Prostate gland (tissue), 2 donors: ENCODE data around the gene KIR2DL1. TPM values are rescaled to one million over a fixed set of nuclear protein-coding genes. Genes with fewer than 3 reads are reported as not detected.
"Not testable (repeated sequence)": the region's sequence is repeated elsewhere in the genome, so short reads cannot be mapped to it uniquely, and the experiment has no call there.

Experiments
- DNase-seq: peaks from one replicate; pipeline ENCODE4 v3.0.0-alpha.2; 2019; ENCODE audit warnings: low spot score
- H3K27ac ChIP-seq, 2 donors: fragments of 200-600 bp; sonication (generic); 2 replicates each; pipeline ENCODE4 v1.5.1; 2017 to 2019
- H3K27me3 ChIP-seq: fragments of 200-600 bp; sonication (generic); replicated peaks from 2 replicates; pipeline ENCODE4 v1.5.1; 2019; ENCODE audit not compliant: insufficient read depth
- H3K36me3 ChIP-seq, 2 donors: fragments of 200-600 bp; sonication (generic); 1 replicate in 1 of 2; 2 replicates in 1 of 2; pipeline versions ENCODE4 v1.5.1 to v1.8.1; 2017 to 2019
- H3K4me1 ChIP-seq: fragments of 200-600 bp; sonication (generic); replicated peaks from 2 replicates; pipeline ENCODE4 v1.5.1; 2019
- H3K4me3 ChIP-seq, 2 donors: fragments of 200-600 bp; sonication (generic); 2 replicates each; pipeline ENCODE4 v1.5.1; 2017 to 2019
- H3K9me3 ChIP-seq: fragments of 200-600 bp; sonication (generic); 2 replicates; pipeline ENCODE4 v1.5.1; 2017
- WGBS: methylation state at CpG from one replicate; pipeline ENCODE4 v1.1.5; 2018; 5-methylcytosine and 5-hydroxymethylcytosine counted together
- intact Hi-C: fragments of 100-400 bp; cut with DNase I; formaldehyde crosslinking; loops from one replicate; pipeline ENCODE4 v1.14.2; 2022
- total RNA-seq, 2 donors: library from RNA; depleted of rRNA; stranded (reverse); fragments of >200 nt; gene quantifications; one replicate each; pipeline ENCODE4 v1.1.0, GENCODE V29; 2016

KIR2DL1 gene
- total RNA-seq, 2 donors from 2014 or later = not detected

GRCh38 chr19:54771018-54771960, 1.7 kb downstream of the KIR2DL1 start:
- H3K27ac ChIP-seq, intact Hi-C loops, DNase-seq, H3K27me3 ChIP-seq, H3K9me3 ChIP-seq, H3K4me3 ChIP-seq, H3K4me1 ChIP-seq, H3K36me3 ChIP-seq: not testable (repeated sequence)
- WGBS = 76% methylated on average over 14 of the region's 15 CpGs

GRCh38 chr19:54772666-54773065, 3.1 kb downstream of the KIR2DL1 start:
- DNase-seq, H3K4me3 ChIP-seq, H3K27me3 ChIP-seq, H3K4me1 ChIP-seq, H3K9me3 ChIP-seq, H3K27ac ChIP-seq, H3K36me3 ChIP-seq, intact Hi-C loops: not testable (repeated sequence)
- WGBS = 51% methylated on average over 2 of the region's 2 CpGs

DNA sequence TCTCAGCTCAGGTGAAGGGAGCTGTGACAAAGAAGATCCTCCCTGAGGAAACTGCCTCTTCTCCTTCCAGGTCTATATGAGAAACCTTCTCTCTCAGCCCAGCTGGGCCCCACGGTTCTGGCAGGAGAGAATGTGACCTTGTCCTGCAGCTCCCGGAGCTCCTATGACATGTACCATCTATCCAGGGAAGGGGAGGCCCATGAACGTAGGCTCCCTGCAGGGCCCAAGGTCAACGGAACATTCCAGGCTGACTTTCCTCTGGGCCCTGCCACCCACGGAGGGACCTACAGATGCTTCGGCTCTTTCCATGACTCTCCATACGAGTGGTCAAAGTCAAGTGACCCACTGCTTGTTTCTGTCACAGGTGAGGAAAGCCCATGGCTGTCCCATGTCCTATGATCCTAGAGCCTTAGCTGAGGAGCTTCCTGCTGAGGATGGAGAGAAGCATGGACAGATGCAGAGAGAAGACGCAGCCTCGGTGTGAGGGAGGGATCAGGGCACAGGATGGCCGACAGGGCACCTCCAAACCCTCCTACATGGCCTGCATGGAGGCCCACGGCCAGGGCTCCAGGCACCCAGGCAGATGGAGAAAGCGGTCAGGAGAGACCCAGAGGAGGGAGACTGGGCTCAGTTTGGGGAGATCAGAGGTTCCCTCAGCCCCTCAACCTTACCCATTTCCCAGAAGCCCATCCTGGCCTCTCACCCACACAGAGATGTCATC, 5.7 kb downstream of the KIR2DL1 start:
- DNase-seq, H3K27me3 ChIP-seq, intact Hi-C loops, H3K27ac ChIP-seq, H3K36me3 ChIP-seq, H3K4me3 ChIP-seq, H3K4me1 ChIP-seq, H3K9me3 ChIP-seq: not testable (repeated sequence)
- WGBS = 84% methylated on average over 12 of the region's 12 CpGs

DNA sequence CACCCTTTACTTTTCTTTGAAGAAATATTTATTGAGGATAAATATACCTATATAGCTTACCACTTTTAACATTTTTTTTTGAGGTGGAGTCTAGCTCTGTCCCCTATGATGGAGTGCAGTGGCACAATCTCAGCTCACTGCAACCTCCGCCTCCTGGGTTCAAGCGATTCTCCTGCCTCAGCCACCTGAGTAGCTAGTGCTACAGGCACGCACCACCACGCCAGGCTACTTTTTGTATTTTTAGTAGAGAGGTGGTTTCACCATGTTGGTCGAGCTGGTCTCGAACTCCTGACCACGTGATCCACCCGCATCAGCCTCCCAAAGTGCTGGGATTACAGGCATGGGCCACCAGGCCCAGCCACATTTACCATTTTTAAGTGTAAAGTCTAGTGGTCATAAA, 6.2 kb downstream of the KIR2DL1 start:
- H3K27me3 ChIP-seq, DNase-seq, H3K4me3 ChIP-seq, H3K36me3 ChIP-seq, H3K9me3 ChIP-seq, H3K27ac ChIP-seq, intact Hi-C loops, H3K4me1 ChIP-seq: not testable (repeated sequence)
- WGBS = 86% methylated on average over 8 of the region's 8 CpGs

- H3K27ac ChIP-seq, H3K4me1 ChIP-seq, H3K27me3 ChIP-seq, H3K9me3 ChIP-seq, DNase-seq, H3K36me3 ChIP-seq, H3K4me3 ChIP-seq, intact Hi-C loops: not testable (repeated sequence)
- WGBS = 67% methylated on average over 4 of the region's 4 CpGs
Observed at GRCh38 chr19:54777851-54778250, 8.3 kb downstream of the KIR2DL1 start.

- H3K9me3 ChIP-seq, H3K27ac ChIP-seq, H3K36me3 ChIP-seq, DNase-seq, H3K4me1 ChIP-seq, H3K4me3 ChIP-seq, H3K27me3 ChIP-seq, intact Hi-C loops: not testable (repeated sequence)
- 84% methylated on average over 7 of the region's 7 CpGs for WGBS
Observed at GRCh38 chr19:54778896-54779295, 9.3 kb downstream of the KIR2DL1 start.

- H3K27ac ChIP-seq, H3K36me3 ChIP-seq, H3K4me3 ChIP-seq, H3K9me3 ChIP-seq, intact Hi-C loops, H3K27me3 ChIP-seq, DNase-seq, H3K4me1 ChIP-seq: not testable (repeated sequence)
- 78% methylated on average over 4 of the region's 4 CpGs for WGBS
Observed at GRCh38 chr19:54782916-54783315, 13.3 kb downstream of the KIR2DL1 start.

DNA sequence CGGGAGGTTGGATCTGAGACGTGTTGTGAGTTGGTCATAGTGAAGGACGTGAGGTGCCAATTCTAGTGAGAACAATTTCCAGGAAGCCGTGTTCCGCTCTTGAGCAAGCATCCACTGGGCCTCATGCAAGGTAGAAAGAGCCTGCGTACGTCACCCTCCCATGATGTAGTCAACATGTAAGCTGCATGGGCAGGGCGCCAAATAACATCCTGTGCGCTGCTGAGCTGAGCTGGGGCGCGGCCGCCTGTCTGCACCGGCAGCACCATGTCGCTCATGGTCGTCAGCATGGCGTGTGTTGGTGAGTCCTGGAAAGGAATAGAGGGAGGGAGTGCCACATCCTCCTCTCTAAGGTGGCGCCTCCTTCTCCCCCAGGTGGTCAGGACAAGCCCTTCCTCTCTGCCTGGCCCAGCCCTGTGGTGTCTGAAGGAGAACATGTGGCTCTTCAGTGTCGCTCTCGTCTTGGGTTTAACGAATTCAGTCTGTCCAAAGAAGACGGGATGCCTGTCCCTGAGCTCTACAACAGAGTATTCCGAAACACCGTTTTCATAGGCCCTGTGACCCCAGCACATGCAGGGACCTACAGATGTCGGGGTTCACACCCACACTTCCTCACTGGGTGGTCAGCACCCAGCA, 16.6 kb downstream of the KIR2DL1 start:
- WGBS = 86% methylated on average over 24 of the region's 24 CpGs

DNA sequence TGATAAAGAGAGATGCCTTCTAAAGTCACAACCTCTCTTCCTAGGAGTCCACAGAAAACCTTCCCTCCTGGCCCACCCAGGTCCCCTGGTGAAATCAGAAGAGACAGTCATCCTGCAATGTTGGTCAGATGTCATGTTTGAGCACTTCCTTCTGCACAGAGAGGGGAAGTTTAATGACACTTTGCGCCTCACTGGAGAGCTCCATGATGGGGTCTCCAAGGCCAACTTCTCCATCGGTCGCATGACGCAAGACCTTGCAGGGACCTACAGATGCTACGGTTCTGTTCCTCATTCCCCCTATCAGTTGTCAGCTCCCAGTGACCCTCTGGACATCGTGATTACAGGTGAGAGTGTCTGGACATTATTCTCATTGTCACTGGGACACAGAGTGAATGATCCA, 18.6 kb downstream of the KIR2DL1 start:
- WGBS = 82% methylated on average over 6 of the region's 6 CpGs
- H3K4me1 ChIP-seq, H3K27me3 ChIP-seq, H3K27ac ChIP-seq, H3K36me3 ChIP-seq, H3K4me3 ChIP-seq, intact Hi-C loops, DNase-seq, H3K9me3 ChIP-seq: not testable (repeated sequence)

More for the DNA sequence above, 16.6 kb downstream of the KIR2DL1 start:
- H3K36me3 ChIP-seq, H3K27ac ChIP-seq, H3K27me3 ChIP-seq, intact Hi-C loops, H3K4me3 ChIP-seq, DNase-seq, H3K9me3 ChIP-seq, H3K4me1 ChIP-seq: not testable (repeated sequence)
